ENCODE data around the gene GSTM4. TPM values are rescaled to one million over a fixed set of nuclear protein-coding genes. Genes with fewer than 3 reads are reported as not detected.

GSTM4 gene
- total and polyA plus RNA-seq, 9 of the 15 experiments (the other 6 are each of a cell fraction or from before 2014, with no cell fraction given) = 18.8 to 53.4 (median 38.8) TPM

DNA sequence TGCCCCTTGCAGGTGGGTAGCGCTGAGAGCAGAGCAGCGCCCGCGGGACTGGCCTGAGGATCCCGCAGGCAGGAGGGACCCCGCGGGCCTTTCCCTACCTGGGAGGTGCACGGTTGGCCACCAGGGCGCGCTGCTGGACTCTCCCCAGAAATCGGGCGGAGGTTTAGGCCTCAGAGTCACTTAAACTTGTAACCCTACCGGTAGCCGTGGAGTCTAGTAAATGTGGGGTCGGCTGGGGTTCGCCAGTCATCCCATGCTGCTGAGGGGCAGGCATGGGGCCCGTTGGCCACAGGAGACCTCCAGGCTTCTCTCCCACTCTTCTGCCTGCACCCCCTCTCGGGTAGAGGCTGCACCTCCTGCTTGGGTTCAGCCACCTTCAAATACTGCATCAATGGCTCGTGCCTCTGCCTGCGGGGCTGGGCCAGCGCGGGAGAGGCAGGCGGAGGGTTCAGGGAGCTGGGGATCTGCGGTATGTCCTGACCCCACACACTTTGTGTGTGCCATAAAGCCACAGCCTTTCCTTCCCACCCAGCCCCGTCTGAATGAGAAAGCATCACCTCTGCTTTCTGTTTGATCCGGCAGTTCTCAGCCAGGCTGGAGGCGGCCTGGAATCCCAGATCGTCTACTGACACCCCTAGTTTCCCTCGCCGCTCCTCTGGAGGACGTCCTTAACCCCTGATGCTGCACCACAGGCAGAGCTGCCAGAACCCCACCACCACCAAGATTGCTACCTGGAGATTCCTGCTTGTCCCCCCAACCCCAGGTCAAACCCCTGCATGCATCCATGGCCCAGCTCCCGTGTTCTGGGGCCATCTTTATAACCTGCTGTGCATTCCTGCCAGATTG is 12.3 kb upstream of the GSTM4 start (continued):
- TF ChIP-seq, protein P1, sequence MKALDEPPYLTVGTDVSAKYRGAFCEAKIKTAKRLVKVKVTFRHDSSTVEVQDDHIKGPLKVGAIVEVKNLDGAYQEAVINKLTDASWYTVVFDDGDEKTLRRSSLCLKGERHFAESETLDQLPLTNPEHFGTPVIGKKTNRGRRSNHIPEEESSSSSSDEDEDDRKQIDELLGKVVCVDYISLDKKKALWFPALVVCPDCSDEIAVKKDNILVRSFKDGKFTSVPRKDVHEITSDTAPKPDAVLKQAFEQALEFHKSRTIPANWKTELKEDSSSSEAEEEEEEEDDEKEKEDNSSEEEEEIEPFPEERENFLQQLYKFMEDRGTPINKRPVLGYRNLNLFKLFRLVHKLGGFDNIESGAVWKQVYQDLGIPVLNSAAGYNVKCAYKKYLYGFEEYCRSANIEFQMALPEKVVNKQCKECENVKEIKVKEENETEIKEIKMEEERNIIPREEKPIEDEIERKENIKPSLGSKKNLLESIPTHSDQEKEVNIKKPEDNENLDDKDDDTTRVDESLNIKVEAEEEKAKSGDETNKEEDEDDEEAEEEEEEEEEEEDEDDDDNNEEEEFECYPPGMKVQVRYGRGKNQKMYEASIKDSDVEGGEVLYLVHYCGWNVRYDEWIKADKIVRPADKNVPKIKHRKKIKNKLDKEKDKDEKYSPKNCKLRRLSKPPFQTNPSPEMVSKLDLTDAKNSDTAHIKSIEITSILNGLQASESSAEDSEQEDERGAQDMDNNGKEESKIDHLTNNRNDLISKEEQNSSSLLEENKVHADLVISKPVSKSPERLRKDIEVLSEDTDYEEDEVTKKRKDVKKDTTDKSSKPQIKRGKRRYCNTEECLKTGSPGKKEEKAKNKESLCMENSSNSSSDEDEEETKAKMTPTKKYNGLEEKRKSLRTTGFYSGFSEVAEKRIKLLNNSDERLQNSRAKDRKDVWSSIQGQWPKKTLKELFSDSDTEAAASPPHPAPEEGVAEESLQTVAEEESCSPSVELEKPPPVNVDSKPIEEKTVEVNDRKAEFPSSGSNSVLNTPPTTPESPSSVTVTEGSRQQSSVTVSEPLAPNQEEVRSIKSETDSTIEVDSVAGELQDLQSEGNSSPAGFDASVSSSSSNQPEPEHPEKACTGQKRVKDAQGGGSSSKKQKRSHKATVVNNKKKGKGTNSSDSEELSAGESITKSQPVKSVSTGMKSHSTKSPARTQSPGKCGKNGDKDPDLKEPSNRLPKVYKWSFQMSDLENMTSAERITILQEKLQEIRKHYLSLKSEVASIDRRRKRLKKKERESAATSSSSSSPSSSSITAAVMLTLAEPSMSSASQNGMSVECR (CRISPR knock-in tag; IDR thresholded peaks at IDR 0.05) = peak; percentile 49; the same call in 1 of the 2 replicates
- no peak for TF ChIP-seq SETDB1 (IDR thresholded peaks at IDR 0.05; ENCODE audit: low read length)
- TF ChIP-seq, protein P2, sequence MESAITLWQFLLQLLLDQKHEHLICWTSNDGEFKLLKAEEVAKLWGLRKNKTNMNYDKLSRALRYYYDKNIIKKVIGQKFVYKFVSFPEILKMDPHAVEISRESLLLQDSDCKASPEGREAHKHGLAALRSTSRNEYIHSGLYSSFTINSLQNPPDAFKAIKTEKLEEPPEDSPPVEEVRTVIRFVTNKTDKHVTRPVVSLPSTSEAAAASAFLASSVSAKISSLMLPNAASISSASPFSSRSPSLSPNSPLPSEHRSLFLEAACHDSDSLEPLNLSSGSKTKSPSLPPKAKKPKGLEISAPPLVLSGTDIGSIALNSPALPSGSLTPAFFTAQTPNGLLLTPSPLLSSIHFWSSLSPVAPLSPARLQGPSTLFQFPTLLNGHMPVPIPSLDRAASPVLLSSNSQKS (CRISPR knock-in tag; IDR thresholded peaks at IDR 0.05) = no peak
- TF ChIP-seq ZSCAN32 (CRISPR knock-in tag; IDR thresholded peaks at IDR 0.05) = no peak
- 0 out of 2 replicates have a peak, but pooled peaks have one; percentile 29 for TF ChIP-seq MYNN (IDR thresholded peaks at IDR 0.05)
- TF ChIP-seq MYNN (CRISPR knock-in tag; IDR thresholded peaks at IDR 0.05) = no peak
- TF ChIP-seq YBX1 (IDR thresholded peaks at IDR 0.05) = no peak
- no peak for TF ChIP-seq NR4A1 (CRISPR knock-in tag; IDR thresholded peaks at IDR 0.05)
- TF ChIP-seq NR4A1 (tag; IDR thresholded peaks at IDR 0.05) = no peak
- no peak for TF ChIP-seq PCBP1 (IDR thresholded peaks at IDR 0.05; ENCODE audit: low read depth, low read length, poor library complexity, severe bottlenecking)
- TF ChIP-seq LCOR (CRISPR knock-in tag; IDR thresholded peaks at IDR 0.05) = peak; percentile 24; the same call in 1 of the 2 replicates

Data from K562 (cell line).